Thyroid gland (tissue), 4 donors: ENCODE results near the gene MMAB.

Experiments
- POLR2A ChIP-seq, 2 donors: fragments of 450-650 bp; IDR thresholded peaks; one replicate each; pipeline ENCODE4 v1.6.1; 2017; ENCODE audit warnings: antibody characterized with exemption in 2 of 2, mild to moderate bottlenecking in 2 of 2, moderate library complexity in 1 of 2
- TF ChIP-seq, protein P1 (sequence below), 6 experiments: fragments of 200-600 bp in 3 of 6; fragments of 450-650 bp in 3 of 6; sonication (generic) in 3 of 6; IDR thresholded peaks; one replicate each; pipeline ENCODE4 v1.5.1; 2016 to 2019; ENCODE audit warnings: antibody characterized with exemption in 6 of 6, mild to moderate bottlenecking in 2 of 6, inconsistent platforms in 1 of 6, moderate library complexity in 1 of 6

DNA sequence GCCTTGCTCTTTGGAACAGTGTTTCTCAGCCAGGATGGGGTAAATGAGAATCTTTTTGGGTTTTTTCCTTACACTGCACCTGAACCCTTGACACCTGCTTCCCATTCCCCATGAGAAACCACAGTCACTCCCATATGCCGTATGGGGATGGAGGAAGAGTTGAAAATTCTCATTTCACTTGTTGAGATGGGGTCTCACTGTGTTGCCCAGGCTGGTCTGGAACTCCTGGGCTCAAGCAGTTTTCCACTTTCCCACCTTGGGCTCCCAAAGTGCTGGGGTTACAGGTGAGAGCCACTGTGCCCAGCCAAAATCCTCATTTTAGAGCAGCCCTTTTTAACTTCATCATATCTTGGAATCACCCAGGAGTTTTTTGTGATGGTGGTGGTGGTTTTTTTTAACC is 4.0 kb upstream of the MMAB start:
- TF ChIP-seq, protein P1, sequence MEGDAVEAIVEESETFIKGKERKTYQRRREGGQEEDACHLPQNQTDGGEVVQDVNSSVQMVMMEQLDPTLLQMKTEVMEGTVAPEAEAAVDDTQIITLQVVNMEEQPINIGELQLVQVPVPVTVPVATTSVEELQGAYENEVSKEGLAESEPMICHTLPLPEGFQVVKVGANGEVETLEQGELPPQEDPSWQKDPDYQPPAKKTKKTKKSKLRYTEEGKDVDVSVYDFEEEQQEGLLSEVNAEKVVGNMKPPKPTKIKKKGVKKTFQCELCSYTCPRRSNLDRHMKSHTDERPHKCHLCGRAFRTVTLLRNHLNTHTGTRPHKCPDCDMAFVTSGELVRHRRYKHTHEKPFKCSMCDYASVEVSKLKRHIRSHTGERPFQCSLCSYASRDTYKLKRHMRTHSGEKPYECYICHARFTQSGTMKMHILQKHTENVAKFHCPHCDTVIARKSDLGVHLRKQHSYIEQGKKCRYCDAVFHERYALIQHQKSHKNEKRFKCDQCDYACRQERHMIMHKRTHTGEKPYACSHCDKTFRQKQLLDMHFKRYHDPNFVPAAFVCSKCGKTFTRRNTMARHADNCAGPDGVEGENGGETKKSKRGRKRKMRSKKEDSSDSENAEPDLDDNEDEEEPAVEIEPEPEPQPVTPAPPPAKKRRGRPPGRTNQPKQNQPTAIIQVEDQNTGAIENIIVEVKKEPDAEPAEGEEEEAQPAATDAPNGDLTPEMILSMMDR (IDR thresholded peaks at IDR 0.05): no peak
- TF ChIP-seq POLR2A (IDR thresholded peaks at IDR 0.05): no peak
